Measurements from ENCODE around the gene GREB1L. TPM values are rescaled to one million over a fixed set of nuclear protein-coding genes. Genes with fewer than 3 reads are reported as not detected.

GREB1L gene
- total RNA-seq, 2 experiments from 2014 or later, result not detected

DNA sequence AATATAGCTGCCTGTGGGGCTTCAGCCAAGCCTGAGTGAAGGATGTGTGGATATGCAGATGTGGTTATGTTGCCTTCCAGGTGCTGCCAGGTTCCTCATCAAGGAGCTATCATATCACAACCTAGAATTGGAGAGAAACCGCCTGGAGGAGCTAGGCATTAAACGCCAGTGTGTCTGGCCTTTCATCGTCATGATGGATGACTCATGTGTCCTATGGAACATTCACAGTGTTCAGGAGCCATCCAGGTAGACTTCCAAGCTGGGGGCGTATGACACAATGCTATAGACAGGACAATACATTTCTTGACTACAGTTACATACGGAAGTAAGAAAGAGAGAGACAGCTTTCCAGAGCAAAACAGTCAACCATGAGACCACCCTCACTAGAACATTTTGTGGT is 271.7 kb downstream of the GREB1L start:
- ATAC-seq (ENCODE audit: poor library complexity) (no peak), DNase-seq (no peak)
- Histone ChIP-seq H3K4me3 (ENCODE audit: low read length) (no peak overlapping the region), H3K36me3 (ENCODE audit: insufficient read depth, low read length) (peaks cover 7% of the 10 kb centered on the region), H3K27ac (ENCODE audit: low read depth in 1 of 2, low read length in 2 of 2) (no peak overlapping the region), H3K9me3 (ENCODE audit: control insufficient read depth in 1 of 2, insufficient read depth in 1 of 2, low read length in 2 of 2) (no peaks in the 10 kb centered on the region), H3K4me1 (ENCODE audit: insufficient read depth, low read length) (no peaks in the 10 kb centered on the region), H3K27me3 (ENCODE audit: control insufficient read depth in 1 of 2, insufficient read depth in 2 of 2, low read length in 2 of 2) (no peaks in the 10 kb centered on the region)
- no peak for TF ChIP-seq CTCF (IDR thresholded peaks at IDR 0.05)
- intact Hi-C loops (cut with DNase I, micrococcal nuclease), result no loop called here
- H3K27me3 Mint-ChIP-seq, result no peaks in the 10 kb centered on the region
- no peak overlapping the region for H3K27ac Mint-ChIP-seq
- H3K4me3 Mint-ChIP-seq, result no peak overlapping the region
- ChIA-PET POLR2A (no interaction called here), CTCF (no interaction called here)
- no peaks in the 10 kb centered on the region for H3K4me1 Mint-ChIP-seq (ENCODE audit: low read depth)
- peaks cover 4% of the 10 kb centered on the region for H3K9me3 Mint-ChIP-seq
- H3K36me3 Mint-ChIP-seq (ENCODE audit: low read depth), result peaks cover 31% of the 10 kb centered on the region

DNA sequence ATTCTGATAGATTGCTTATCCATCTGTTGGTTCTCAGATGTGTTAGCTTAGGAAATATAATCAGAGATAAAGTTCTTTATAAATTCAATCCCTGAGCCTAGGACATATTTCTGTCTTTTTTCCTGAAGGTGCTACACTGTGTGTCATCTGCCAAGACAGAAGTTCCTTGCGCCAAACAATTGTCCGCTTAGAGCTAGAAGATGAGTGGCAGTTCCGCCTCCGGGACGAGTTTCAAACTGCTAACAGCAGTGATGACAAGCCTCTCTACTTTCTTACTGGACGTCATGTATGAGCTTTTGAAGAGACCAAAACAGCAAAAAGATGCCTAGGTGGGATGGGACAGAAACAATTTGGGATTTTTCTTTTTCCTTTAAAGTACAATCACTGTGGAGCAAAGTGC is 280.5 kb downstream of the GREB1L start:
- Histone ChIP-seq H3K9me3 (ENCODE audit: control insufficient read depth in 1 of 2, insufficient read depth in 1 of 2, low read length in 2 of 2) (no peaks in the 10 kb centered on the region), H3K4me3 (ENCODE audit: low read length) (no peak overlapping the region), H3K4me1 (ENCODE audit: insufficient read depth, low read length) (no peaks in the 10 kb centered on the region), H3K36me3 (ENCODE audit: insufficient read depth, low read length) (peaks cover 28% of the 10 kb centered on the region), H3K27me3 (ENCODE audit: control insufficient read depth in 1 of 2, insufficient read depth in 2 of 2, low read length in 2 of 2) (no peaks in the 10 kb centered on the region), H3K27ac (ENCODE audit: low read depth in 1 of 2, low read length in 2 of 2) (no peak overlapping the region)
- no peak for TF ChIP-seq CTCF (IDR thresholded peaks at IDR 0.05)
- Mint-ChIP-seq H3K27ac (peak overlapping the region; percentile 5), H3K9me3 (no peaks in the 10 kb centered on the region), H3K4me3 (no peak overlapping the region), H3K27me3 (no peaks in the 10 kb centered on the region), H3K36me3 (ENCODE audit: low read depth) (peaks cover 74% of the 10 kb centered on the region), H3K4me1 (ENCODE audit: low read depth) (no peaks in the 10 kb centered on the region)
- no peak for DNase-seq
- ATAC-seq (ENCODE audit: poor library complexity), result no peak
- intact Hi-C loops (cut with DNase I, micrococcal nuclease), result no loop called here
- ChIA-PET CTCF (no interaction called here), POLR2A (no interaction called here)

- H3K27ac Mint-ChIP-seq, result peak overlapping the region; percentile 27
- intact Hi-C loops (cut with DNase I, micrococcal nuclease), result no loop called here
- H3K36me3 ChIP-seq (ENCODE audit: insufficient read depth, low read length), result peaks cover 50% of the 10 kb centered on the region
- no peaks in the 10 kb centered on the region for H3K4me1 ChIP-seq (ENCODE audit: insufficient read depth, low read length)
- no peak for TF ChIP-seq CTCF (IDR thresholded peaks at IDR 0.05)
- ChIA-PET CTCF (interaction anchor here (0.6 kb wide), 1 partner anchor 17 kb away, joined by 3 read pairs; no protein-coding TSS in a partner anchor), POLR2A (no interaction called here)
- H3K27me3 ChIP-seq (ENCODE audit: control insufficient read depth in 1 of 2, insufficient read depth in 2 of 2, low read length in 2 of 2), result no peaks in the 10 kb centered on the region
- no peak overlapping the region for H3K4me3 Mint-ChIP-seq
- H3K4me1 Mint-ChIP-seq (ENCODE audit: low read depth), result no peaks in the 10 kb centered on the region
- no peak for DNase-seq
- H3K9me3 Mint-ChIP-seq, result no peaks in the 10 kb centered on the region
- no peak for ATAC-seq (ENCODE audit: poor library complexity)
- H3K27ac ChIP-seq (ENCODE audit: low read depth in 1 of 2, low read length in 2 of 2), result no peak overlapping the region
- H3K4me3 ChIP-seq (ENCODE audit: low read length), result no peak overlapping the region
- no peaks in the 10 kb centered on the region for H3K9me3 ChIP-seq (ENCODE audit: control insufficient read depth in 1 of 2, insufficient read depth in 1 of 2, low read length in 2 of 2)
- H3K36me3 Mint-ChIP-seq (ENCODE audit: low read depth), result peaks cover 87% of the 10 kb centered on the region
- H3K27me3 Mint-ChIP-seq, result no peaks in the 10 kb centered on the region
Measured at GRCh38 chr18:21525916-21526315, 283.9 kb downstream of the GREB1L start.
